Measurements from ENCODE around the gene TRIML2.

Gene TRIML2

DNA sequence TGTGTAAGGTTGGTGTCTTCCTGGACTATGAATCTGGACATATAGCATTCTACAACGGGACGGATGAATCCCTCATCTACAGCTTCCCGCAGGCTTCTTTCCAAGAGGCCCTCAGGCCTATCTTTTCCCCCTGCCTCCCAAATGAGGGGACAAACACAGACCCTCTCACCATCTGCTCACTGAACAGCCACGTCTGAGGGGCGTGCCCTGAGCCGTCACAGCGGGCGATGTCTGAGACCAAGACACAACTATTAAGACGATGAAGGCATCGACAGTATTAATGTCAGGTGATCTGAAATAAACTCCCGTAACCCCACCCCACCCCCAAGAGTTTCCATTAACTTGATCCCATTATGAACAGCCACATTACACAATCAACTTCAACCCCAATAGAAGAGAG is 37.8 kb upstream of the TRIML2 start:
- H3K27ac ChIP-seq (ENCODE audit: poor library complexity, severe bottlenecking) = no peak overlapping the region
- no peaks in the 10 kb centered on the region for H3K27me3 ChIP-seq (ENCODE audit: insufficient read depth, poor library complexity, severe bottlenecking)
- ATAC-seq (ENCODE audit: low read depth) = no peak
- no peaks in the 10 kb centered on the region for H3K4me1 ChIP-seq (ENCODE audit: insufficient read depth, poor library complexity, severe bottlenecking)
- DNase-seq (ENCODE audit: low spot score) = no peak
- H3K4me3 ChIP-seq (ENCODE audit: severe bottlenecking) = no peak overlapping the region
- TF ChIP-seq, protein P1, sequence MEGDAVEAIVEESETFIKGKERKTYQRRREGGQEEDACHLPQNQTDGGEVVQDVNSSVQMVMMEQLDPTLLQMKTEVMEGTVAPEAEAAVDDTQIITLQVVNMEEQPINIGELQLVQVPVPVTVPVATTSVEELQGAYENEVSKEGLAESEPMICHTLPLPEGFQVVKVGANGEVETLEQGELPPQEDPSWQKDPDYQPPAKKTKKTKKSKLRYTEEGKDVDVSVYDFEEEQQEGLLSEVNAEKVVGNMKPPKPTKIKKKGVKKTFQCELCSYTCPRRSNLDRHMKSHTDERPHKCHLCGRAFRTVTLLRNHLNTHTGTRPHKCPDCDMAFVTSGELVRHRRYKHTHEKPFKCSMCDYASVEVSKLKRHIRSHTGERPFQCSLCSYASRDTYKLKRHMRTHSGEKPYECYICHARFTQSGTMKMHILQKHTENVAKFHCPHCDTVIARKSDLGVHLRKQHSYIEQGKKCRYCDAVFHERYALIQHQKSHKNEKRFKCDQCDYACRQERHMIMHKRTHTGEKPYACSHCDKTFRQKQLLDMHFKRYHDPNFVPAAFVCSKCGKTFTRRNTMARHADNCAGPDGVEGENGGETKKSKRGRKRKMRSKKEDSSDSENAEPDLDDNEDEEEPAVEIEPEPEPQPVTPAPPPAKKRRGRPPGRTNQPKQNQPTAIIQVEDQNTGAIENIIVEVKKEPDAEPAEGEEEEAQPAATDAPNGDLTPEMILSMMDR (IDR thresholded peaks at IDR 0.05; ENCODE audit: poor library complexity, severe bottlenecking) = no peak
- H3K9me3 ChIP-seq (ENCODE audit: severe bottlenecking) = no peaks in the 10 kb centered on the region
- H3K36me3 ChIP-seq (ENCODE audit: low read depth) = no peaks in the 10 kb centered on the region

DNA sequence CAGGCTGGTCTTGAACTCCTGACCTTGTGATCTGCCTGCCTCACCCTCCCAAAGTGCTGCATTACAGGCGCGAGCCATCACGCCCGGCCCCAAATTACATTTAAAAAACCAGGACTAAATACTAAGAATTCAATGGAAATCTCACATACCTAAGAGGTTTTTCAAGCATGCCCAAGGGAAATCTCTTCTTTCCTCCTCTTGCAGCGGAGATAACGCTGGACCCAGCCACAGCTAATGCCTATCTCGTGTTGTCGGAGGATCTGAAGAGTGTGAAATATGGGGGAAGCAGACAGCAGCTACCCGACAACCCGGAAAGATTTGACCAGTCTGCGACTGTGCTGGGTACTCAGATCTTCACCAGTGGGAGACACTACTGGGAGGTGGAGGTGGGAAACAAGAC is 37.2 kb upstream of the TRIML2 start:
- TF ChIP-seq, protein P1 (IDR thresholded peaks at IDR 0.05; ENCODE audit: poor library complexity, severe bottlenecking) = no peak
- Histone ChIP-seq H3K4me3 (ENCODE audit: severe bottlenecking) (no peak overlapping the region), H3K4me1 (ENCODE audit: insufficient read depth, poor library complexity, severe bottlenecking) (no peaks in the 10 kb centered on the region), H3K36me3 (ENCODE audit: low read depth) (no peaks in the 10 kb centered on the region), H3K27ac (ENCODE audit: poor library complexity, severe bottlenecking) (no peak overlapping the region), H3K9me3 (ENCODE audit: severe bottlenecking) (no peaks in the 10 kb centered on the region), H3K27me3 (ENCODE audit: insufficient read depth, poor library complexity, severe bottlenecking) (no peaks in the 10 kb centered on the region)
- ATAC-seq (ENCODE audit: low read depth) = no peak
- DNase-seq (ENCODE audit: low spot score) = no peak

DNA sequence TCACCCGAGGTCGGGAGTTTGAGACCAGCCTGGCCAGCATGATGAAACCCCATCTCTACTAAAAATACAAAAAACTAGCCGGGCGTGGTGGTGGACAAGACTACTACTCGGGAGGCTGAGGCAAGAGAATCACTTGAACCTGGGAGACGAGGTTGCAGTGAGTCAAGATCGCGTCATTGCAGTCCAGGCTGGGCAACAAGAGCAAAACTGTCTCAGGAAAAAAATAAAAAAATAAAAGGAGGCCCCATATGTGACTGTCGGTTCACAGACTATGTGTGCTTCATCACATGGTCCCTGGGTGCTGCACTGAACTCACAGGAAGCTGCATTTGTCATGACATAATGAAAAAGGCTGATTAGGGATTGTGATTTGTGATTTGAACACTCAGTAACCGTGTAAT is 36.2 kb upstream of the TRIML2 start:
- no peaks in the 10 kb centered on the region for H3K9me3 ChIP-seq (ENCODE audit: severe bottlenecking)
- peak; percentile 14; the same call in 1 of the 3 replicates for ATAC-seq (ENCODE audit: low read depth)
- DNase-seq (ENCODE audit: low spot score) = no peak
- H3K27me3 ChIP-seq (ENCODE audit: insufficient read depth, poor library complexity, severe bottlenecking) = no peaks in the 10 kb centered on the region
- TF ChIP-seq, protein P1 (IDR thresholded peaks at IDR 0.05; ENCODE audit: poor library complexity, severe bottlenecking) = no peak
- H3K4me1 ChIP-seq (ENCODE audit: insufficient read depth, poor library complexity, severe bottlenecking) = no peaks in the 10 kb centered on the region
- H3K4me3 ChIP-seq (ENCODE audit: severe bottlenecking) = no peak overlapping the region
- H3K36me3 ChIP-seq (ENCODE audit: low read depth) = no peaks in the 10 kb centered on the region
- H3K27ac ChIP-seq (ENCODE audit: poor library complexity, severe bottlenecking) = no peak overlapping the region

DNA sequence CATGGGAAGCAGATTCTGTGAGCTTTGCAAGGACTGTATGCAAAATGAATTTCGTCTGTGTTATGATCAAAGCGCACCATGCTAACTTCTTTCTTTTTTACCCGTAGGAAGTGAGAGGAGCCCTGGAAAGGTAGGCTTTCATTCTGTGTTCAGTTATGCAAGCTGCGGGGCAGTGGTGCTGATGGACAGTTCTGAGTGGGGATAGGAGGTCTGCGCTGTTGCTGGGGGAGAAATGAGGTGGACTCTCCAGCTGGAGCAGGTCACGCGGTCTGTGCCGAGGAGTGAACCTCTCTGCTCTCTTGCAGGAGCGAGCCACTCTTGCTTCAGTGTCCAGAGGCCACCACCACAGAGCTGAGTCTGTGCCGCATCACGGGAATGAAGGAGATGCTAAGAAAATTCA is 34.3 kb upstream of the TRIML2 start:
- ATAC-seq (ENCODE audit: low read depth) (no peak), DNase-seq (ENCODE audit: low spot score) (no peak)
- H3K36me3 ChIP-seq (ENCODE audit: low read depth) = no peaks in the 10 kb centered on the region
- no peak overlapping the region for H3K4me3 ChIP-seq (ENCODE audit: severe bottlenecking)
- no peaks in the 10 kb centered on the region for H3K4me1 ChIP-seq (ENCODE audit: insufficient read depth, poor library complexity, severe bottlenecking)
- TF ChIP-seq, protein P1 (IDR thresholded peaks at IDR 0.05; ENCODE audit: poor library complexity, severe bottlenecking) = no peak
- no peaks in the 10 kb centered on the region for H3K27me3 ChIP-seq (ENCODE audit: insufficient read depth, poor library complexity, severe bottlenecking)
- no peak overlapping the region for H3K27ac ChIP-seq (ENCODE audit: poor library complexity, severe bottlenecking)
- no peaks in the 10 kb centered on the region for H3K9me3 ChIP-seq (ENCODE audit: severe bottlenecking)

DNA sequence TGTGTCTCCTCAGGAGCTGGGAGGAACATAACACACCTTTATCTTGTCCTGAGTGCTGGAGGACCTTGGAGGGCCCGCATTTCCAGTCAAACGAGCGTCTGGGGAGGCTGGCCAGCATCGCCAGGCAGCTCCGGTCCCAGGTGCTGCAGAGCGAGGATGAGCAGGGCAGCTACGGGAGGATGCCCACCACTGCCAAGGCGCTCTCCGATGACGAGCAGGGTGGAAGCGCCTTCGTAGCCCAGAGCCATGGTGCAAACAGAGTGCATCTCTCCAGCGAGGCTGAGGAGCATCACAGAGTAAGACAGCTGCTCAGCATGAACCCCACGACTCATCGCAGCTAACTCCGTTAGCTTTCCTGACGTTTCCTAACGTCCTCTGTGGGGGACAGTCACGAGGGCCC is 30.3 kb upstream of the TRIML2 start:
- Histone ChIP-seq H3K36me3 (ENCODE audit: low read depth) (no peaks in the 10 kb centered on the region), H3K27me3 (ENCODE audit: insufficient read depth, poor library complexity, severe bottlenecking) (no peaks in the 10 kb centered on the region), H3K9me3 (ENCODE audit: severe bottlenecking) (no peaks in the 10 kb centered on the region), H3K27ac (ENCODE audit: poor library complexity, severe bottlenecking) (no peak overlapping the region), H3K4me1 (ENCODE audit: insufficient read depth, poor library complexity, severe bottlenecking) (no peaks in the 10 kb centered on the region), H3K4me3 (ENCODE audit: severe bottlenecking) (no peak overlapping the region)
- ATAC-seq (ENCODE audit: low read depth) = no peak
- TF ChIP-seq, protein P1 (IDR thresholded peaks at IDR 0.05; ENCODE audit: poor library complexity, severe bottlenecking) = no peak
- DNase-seq (ENCODE audit: low spot score) = no peak

All from RWPE2 (cell line).